GM19467 (cell line): ENCODE data around the gene DRC7.

Experiments
- ATAC-seq: cut with Tn5 transposase; IDR thresholded peaks from one replicate; pipeline ENCODE4 v1.9.1; 2021; ENCODE audit warnings: mild to moderate bottlenecking, moderate library complexity; ENCODE audit not compliant: unreplicated experiment

The DRC7 gene

DNA sequence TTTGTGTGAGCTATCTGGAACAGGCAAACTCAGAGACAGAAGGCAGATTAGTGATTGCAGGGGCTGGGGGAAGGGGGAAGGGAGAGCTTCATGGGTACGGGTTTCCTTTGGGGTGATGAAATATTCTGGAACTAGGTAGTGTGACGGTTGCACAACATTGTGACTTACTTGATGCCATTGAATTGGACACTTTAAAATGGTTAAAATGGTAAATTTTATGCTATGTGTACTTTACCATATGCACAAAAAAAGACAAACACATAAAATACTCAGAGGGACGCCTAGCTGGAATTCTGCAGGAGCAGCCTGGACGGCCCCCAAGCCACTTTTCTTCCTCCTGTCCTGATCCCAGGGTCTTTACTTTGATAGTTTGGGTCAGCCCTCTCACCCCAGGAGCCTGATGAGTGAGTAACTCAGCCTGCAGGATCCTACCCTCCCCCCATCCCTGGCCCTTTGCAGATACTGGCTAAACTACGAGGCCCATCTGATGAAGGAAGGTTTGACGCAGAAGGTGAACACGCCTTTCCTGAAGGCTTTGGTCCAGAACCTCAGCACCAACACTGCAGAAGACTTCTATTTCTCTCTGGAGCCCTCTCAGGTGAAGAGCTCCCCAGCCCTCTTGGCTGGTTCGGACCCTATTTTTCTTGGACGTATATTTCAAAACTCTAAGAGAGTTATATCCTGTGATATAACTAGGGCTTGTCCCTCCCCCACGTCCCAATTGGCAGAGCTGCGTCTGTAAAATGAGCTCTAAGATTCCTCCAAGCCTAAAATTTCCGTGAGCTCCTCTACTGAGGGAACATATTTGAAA, 18.7 kb upstream of the DRC7 start:
- ATAC-seq = no peak

DNA sequence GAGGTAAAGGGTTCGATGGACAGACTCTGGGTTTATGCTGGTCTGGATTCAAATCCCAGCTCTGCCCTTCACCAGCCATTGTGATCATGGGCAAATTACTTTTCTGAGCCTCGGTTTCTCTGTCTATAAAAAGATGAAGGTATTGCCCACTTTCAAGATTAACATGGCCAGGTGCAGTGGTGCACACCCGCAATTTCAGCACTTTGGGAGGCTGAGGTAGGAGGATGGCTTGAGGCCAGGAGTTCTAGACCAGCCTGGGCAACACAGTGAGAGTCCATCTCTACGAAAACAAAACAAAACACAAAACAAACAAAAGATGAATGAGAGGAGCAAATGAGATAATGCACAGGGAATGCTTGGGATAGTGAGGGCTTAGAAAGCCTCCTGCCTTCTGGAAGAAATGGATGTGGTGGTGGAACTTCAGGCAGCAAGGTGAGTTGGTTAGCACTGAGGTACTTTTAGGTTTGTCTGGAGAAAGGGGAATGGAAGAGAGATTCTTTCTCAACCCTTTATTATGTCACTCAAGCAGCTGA, 18.0 kb upstream of the DRC7 start:
- no peak for ATAC-seq

DNA sequence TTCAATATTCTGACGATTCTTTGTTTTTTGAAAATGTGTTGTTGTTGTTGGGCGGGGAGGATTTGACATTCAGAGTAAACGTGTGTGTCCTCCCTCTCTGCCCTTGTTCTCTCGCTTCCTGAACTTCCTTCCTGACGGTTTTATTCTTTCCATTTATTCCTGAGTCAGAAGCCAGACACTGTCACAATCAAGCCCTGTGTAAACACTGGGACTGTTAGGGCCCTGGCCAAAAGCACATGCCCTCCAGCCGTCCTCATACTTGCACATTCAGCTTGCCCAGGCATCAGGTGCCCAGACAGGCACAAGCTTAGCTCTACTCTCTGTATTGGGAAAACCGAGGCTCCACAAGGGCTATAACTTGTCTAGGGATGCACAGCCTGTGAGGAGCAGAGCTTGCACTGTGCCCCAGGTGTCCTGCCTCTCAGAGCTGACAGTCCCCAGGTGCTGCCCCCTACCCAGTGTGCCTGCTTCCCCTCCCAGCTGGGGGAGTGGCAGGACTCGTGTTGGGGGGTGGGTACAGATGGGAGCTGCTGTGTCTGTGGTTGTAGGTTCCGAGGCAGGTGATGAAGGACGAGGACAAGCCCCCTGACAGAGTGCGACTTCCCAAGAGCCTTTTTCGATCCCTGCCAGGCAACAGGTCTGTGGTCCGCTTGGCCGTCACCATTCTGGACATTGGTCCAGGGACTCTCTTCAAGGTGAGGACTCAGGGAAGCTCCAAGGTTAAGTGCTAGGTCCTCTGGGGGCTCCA, 16.8 kb upstream of the DRC7 start:
- no peak for ATAC-seq

DNA sequence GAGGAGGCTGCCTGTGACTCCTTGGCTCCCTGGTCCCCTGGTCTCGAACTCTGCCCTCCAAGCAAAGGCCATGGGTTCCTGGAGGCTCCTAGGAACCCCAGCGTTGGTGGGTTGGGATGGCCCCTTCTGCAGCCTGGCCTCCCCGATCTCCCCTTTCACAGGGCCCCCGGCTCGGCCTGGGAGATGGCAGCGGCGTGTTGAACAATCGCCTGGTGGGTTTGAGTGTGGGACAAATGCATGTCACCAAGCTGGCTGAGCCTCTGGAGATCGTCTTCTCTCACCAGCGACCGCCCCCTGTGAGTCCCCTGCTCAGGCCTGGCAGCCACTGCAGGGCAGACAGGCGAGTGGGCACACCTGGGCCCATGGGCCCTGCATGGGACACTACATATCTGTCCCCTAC, 15.6 kb upstream of the DRC7 start:
- ATAC-seq = no peak

DNA sequence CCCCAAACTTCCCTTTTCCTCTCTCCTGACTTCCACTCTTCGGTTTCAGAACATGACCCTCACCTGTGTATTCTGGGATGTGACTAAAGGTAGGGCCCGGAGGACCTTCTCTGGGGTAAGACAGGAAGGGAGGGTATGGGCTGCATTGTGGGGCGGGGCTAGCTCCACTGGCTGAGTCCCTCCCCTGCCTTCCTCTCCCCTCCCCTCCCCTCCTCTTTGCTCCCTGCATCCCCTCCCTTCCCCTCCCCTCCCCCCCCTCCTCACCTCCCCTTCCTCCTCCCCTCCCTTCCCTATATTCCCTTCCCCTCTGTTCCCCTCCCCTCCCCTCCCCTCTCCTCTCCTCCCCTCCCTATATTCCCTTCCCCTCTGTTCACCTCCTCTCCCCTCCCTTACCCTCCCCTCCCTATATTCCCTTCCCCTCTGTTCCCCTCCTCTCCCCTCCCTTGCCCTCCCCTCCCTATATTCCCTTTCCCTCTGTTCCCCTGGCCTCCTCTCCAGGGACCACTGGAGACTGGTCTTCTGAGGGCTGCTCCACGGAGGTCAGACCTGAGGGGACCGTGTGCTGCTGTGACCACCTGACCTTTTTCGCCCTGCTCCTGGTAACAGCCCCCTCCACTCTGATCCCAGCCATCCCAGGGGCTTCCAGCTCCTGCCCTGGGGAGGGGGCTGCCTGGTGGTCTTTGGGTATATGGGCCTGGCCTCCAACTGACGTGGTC, 14.7 kb upstream of the DRC7 start:
- ATAC-seq = no peak

DNA sequence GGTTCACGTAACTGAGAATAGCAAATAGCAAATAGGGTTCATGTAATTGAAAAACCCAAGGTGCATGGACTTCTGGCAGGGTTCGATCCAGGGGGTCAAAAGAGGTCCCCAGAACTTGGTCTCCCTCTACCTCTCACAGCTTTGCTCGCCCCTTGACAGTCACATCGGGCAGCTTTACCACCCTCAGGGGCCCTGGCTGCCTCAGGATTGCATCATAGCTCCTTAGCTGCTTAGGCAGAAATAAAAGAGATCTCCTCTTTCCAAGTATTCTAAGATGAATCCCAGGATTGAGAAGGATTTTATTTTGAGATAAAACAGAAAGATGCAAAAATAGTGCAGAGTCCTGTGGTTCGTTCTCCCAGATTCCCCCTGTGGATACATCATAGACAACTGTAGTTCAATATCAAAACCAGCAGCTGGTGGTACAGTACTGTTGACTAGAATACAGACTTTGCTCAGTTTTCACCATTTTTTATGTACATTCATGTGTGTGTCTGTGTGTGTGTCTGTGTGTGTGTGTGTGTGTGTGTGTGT, 13.7 kb upstream of the DRC7 start:
- ATAC-seq = no peak

DNA sequence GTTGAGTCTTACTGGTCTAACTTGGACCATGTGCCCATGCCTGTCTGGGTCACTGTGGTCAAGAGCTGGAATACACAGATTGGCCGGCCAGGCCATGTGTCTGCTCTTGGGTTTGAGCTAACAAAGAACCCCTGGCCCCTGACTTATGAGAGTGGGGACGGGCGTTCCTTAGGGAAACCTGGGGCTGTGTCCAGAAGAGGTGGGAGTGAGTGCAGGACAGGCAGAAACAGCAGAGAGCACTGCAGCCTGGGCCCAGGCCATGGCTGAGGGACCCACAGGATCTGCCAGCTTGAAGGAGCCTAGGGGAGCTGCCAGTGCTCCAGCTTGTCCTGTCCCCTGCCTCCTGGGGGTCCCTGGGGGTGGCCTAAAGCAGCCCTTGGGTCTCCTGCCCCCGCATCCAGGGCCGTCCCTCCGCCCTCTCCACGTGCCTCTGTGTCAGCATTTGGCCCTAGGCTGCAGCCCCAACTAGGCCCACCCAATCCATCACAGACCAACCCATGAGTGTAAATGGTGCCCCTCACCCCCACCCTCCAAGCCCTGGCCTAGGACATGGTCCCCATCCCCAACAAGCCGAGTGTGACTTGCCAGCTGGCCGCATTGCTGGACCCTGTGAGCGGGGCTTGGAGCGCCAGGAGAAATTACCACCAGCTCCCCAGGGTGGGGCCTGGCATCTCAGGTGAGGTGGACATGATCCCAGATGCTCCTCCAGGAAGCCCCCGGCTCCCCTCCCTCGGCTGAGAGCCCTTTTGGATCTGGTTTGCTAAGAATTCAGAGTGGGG, 12.5 kb upstream of the DRC7 start:
- ATAC-seq = no peak

DNA sequence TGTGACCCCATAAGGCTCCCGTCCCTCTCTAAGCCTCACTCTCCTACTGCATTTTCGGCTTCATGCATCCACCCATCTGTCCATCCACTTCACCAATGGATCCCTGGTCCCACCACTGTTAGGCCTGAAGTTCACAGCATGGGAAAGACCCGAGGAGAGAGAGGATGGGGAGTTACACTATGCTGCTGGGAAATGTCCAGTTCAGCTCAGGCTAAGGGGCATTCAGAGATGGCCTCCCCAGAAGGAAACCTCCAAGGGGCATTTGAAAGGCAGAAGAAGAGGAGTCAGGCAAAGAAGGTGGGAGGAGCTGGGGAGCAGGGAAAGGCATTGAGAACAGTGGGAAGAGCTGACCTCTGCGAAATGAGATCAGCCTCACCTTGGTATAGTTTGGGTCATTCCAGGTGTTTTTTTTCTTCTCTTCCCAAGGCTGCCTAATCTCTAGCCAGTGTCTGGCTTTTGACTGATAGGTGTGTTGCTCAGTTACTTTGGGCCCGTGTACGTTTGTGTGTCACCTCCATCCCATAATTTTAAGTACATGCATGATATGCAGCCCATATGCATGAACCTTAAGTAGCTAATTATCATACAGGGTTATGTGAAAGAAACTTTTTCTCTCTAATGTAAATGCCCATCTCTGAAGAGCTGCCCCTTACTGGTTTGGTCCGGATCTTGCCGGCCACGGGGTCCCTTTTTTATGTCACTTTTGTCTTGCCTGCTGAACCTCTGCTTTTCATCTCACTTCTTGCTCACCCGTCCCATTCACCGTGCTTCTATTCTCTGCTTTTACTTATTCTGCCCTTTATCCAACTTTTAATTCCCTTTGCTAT, 11.6 kb upstream of the DRC7 start:
- ATAC-seq = no peak

DNA sequence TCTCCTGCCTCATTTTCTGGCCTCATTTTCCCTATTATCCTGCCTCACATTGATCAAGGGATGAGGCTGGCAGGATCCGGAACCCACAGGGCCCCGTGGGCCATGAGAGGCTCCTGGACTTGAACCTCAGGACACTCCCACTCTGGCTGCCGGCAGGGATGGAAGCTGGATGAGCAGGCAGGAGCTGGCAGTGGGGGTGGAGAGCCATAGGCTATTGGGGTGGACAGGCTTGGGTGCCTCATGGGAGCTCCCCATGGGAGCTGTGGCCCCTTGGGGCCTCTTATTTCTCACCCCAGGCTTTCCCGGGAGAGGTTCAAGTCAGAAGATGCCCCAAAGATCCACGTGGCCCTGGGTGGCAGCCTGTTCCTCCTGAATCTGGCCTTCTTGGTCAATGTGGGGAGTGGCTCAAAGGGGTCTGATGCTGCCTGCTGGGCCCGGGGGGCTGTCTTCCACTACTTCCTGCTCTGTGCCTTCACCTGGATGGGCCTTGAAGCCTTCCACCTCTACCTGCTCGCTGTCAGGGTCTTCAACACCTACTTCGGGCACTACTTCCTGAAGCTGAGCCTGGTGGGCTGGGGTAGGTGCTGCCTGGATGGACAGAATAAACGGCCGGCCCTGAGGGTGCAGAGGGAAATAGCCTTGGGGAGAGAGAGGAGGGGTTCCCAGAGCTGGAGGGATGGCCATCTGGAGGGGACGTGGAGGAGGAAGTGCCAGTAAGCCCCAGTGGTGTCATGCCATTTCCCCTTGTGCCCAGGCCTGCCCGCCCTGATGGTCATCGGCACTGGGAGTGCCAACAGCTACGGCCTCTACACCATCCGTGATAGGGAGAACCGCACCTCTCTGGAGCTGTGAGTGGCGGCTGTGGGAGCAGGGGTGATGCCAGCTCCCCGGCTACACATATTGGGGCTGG, 10.7 kb upstream of the DRC7 start:
- ATAC-seq = no peak

DNA sequence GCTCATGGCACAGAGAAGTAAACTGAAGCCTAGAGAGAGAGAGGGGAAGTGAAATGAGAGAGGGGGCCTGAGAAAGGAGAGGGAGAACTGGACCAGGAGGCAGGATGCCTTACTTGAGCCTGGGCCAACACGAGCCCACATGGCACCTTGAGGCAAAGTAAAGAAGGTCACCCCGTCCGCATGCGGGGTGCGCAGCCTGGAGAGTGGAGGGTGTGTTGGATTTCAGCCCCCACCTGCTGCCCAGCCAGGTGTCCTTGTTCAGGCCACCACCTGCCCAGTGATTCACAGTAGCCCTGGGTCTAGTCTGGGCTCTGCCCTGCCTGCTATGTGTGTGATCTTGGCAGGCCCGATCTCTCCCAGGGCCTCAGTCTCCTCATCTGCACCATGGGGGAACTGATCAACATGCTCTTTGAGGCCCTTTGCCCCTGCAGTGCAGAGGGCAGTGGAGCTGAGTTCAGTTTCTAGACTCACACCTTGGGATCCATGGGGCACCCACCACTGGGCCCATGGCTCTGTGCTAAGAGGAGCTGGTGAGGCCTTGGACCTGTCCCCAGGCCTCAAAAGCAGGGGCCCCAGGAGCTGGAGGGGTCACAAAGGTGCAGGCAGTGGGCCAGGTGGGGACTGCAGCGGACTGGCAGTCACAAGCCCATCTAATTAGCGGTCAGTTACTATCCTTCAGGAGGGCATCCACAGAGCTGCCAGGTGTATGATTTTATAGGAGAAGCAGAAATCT, 9.8 kb upstream of the DRC7 start:
- no peak for ATAC-seq

DNA sequence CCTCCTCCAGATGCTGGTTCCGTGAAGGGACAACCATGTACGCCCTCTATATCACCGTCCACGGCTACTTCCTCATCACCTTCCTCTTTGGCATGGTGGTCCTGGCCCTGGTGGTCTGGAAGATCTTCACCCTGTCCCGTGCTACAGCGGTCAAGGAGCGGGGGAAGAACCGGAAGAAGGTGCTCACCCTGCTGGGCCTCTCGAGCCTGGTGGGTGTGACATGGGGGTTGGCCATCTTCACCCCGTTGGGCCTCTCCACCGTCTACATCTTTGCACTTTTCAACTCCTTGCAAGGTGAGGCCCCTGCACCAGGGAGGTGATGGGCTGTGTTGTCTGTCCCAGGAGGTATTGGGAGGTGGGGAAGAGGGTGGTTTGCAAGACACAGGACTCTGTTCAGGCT, 9.0 kb upstream of the DRC7 start:
- no peak for ATAC-seq

DNA sequence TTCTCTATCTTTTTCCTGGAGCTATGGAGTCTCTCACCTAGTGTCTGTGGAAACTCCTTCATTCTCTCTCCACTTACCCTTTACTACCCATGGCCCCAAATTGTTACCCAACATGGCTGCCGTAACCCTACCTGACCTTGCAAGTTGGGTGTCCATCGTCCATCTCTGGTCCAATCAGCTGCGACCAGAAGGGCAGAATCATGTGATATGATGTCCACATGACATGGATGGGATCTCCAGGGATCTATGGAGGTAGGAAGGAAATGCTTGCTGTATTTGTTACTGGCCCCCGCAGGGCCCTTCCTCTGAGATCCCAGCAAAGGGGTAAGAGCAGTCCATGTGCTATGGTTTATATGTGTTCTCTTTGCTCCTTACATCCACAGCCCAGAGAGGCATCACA, 8.0 kb upstream of the DRC7 start:
- no peak for ATAC-seq

DNA sequence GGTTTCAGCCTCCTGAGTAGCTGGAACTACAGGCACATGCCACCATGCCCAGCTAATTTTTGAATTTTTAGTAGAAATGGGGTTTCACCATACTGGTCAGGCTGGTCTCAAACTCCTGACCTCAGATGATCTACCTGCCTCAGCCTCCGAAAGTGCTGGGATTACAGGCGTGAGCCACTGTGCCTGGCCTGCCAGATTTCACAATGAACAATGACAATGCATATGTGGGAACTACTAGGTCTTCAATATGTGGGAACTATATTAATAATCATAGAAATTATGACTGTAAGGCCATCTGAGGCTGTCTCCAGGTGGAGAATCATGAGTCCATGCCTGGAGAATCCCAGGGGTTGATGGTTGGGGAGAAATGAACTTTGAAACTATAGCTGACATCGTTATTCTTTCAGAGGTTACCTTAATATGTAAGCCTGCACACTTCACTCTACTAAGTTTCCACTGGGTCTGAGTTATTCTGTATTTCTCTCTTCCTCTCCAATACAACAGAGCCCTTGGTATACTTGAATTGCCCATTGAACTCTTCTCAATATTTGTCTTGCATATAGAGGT, 7.2 kb upstream of the DRC7 start:
- no peak for ATAC-seq

DNA sequence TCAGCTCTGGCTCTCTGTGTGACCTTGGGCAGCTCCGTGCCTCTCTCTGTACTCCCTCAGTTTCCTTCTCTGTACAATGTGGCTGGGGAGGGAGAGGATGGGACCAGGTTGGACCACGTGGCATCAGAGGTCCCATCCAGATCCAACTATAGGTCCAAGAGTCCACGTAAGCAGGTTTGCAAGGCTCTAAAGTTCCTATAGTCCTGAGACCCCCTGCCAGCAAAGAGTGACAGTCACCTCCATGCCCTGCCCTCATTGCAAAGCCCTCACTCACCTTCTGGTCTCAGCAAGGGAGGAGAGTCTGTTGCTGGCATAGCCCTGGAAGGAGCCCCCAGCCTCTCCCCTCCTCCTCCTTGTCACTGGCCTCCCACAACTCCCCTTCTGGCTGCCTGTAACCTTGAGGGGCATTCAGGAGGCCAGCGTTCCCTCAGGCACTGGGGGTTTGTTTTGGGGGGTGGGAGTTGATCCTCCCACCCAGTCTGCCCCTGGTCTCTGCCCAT, 6.1 kb upstream of the DRC7 start:
- ATAC-seq = no peak

DNA sequence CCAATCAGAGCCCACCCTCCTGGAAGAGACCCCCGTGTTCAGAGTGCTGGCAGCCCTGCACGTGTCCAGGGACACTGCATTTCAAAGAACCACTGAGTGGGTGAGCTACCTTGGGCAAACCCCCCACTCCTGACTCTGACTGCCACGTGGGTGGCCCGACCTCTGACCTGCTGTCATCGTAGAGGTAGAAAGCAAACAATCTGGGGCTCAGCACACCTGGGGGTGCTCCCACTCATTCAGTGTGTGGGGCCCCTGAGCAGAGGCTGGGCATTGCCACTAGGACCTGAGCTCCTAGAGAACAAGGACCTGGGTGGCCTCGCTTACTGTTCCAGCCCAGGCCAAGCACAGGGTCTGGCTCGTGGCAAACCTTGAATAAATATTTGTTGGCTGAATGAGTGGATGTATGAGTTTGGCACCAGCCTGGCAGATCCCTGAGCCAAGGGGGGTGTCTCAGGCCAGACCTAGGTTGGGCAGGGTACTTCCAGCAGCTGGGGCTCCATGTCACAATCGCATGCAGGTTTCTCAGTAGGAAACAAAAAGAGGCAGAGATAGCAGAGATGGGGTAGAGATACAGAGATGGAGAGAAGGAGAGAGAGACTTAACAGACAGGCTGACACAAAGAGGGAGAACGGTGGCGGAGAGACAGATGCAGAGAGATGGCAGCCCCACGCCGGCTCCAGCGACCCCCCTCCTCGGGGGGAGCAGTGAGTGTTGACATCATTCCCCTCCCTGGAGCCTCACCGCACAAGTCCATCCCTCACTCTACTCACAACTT, 5.4 kb upstream of the DRC7 start:
- no peak for ATAC-seq

DNA sequence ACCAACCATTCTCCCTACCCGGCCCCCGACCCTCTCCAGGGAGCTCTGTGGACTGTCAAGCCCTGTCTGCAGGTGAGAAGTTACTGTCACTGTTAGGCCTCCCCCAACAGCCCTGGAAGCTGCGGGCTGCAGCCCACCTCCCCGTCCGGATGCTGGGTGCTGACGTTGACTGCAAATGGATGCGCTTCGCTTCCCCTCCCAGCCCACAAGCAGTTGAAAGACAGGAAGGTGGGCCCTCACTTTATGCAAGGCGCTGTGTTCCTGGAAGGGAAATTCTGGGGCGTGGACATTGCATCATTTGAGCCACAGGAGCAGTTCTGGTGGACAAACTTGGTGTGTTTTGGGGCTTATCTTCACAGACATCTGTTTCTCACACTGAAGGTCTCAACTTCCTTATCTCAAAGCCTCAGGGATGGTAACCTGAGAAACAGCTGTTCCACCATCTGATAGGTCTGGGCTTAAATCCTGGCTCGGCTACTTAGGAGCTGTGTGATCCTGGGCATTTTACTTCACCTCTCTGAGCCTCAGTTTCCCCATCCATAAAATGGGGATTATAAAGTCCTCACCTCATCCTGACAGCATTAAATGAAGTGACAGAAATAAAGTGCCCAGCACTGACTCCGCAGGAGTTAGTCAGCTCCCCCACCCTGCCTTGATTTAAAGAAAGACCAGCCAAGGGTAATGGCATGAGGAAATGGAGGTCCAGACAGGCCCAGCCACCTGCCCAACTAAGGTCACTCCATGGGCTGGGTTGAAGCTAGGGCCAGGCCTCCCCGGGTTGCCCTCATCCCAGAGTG, 4.6 kb upstream of the DRC7 start:
- ATAC-seq = no peak
